ENCODE data around the gene R3HDM2.

R3HDM2 gene

DNA sequence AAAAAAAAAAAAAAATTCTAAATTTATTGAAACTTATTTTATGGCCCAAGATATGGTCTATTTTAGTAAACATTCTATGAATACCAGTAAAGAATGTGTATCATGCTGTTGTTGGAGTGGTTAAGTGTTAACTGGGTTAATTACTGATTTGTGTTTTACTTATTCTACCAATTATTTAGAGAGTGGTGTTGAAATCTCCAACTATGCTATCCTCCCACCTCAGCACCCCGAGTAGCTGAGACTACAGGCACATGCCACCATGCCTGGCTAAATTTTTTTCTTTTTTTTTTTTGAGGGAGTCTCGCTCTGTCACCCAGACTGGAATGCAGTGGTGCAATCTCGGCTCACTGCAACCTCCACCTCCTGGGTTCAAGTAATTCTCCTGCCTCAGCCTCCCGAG lies 72.2 kb downstream of the R3HDM2 start:
- no peak for DNase-seq (ENCODE audit: extremely low spot score)
- ChIA-PET CTCF (no interaction called here), POLR2A (no interaction called here)
- TF ChIP-seq, protein P1, sequence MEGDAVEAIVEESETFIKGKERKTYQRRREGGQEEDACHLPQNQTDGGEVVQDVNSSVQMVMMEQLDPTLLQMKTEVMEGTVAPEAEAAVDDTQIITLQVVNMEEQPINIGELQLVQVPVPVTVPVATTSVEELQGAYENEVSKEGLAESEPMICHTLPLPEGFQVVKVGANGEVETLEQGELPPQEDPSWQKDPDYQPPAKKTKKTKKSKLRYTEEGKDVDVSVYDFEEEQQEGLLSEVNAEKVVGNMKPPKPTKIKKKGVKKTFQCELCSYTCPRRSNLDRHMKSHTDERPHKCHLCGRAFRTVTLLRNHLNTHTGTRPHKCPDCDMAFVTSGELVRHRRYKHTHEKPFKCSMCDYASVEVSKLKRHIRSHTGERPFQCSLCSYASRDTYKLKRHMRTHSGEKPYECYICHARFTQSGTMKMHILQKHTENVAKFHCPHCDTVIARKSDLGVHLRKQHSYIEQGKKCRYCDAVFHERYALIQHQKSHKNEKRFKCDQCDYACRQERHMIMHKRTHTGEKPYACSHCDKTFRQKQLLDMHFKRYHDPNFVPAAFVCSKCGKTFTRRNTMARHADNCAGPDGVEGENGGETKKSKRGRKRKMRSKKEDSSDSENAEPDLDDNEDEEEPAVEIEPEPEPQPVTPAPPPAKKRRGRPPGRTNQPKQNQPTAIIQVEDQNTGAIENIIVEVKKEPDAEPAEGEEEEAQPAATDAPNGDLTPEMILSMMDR (IDR thresholded peaks at IDR 0.05; ENCODE audit: control extremely low read depth, extremely low read depth, low read depth, missing control alignments) = no peak

DNA sequence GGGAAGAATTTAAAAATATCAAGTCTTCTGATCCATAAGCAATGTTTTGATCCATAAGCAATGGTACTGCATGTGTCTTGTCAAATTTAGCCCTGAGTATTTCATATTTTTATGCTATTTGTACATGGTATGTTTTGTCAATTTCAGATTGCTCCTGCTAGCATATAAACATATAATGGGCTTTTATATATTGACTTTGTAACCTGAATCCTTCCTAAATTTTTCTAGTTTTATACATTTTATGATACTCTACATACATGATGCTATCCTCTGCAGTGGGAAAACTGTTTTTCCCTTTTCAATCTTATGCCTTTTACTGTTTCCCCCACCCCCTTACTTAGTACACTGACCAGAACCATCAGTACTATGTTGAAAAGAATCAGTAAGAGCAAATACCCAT lies 75.1 kb downstream of the R3HDM2 start:
- no peak for DNase-seq (ENCODE audit: extremely low spot score)
- TF ChIP-seq, protein P1 (IDR thresholded peaks at IDR 0.05; ENCODE audit: control extremely low read depth, extremely low read depth, low read depth, missing control alignments) = no peak
- ChIA-PET POLR2A (no interaction called here), CTCF (no interaction called here)

DNA sequence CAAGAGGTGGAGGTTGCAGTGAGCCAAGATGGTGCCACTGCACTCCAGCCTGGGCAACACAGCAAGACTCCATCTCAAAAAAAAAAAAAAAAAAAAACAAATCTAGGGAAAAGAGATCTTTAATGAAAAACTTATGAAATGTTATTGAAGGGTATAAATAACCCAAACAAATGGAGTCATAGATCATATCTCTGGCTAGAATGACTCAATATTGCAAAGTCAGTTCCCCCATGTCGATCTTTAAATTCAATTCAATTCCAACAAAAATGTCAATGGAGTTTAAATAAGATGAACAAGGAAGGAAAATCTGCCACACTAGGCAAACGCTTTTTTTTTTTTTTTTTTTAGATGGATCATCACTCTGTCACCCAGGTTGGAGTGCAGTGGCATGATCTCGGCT lies 78.7 kb downstream of the R3HDM2 start:
- no peak for DNase-seq (ENCODE audit: extremely low spot score)
- CTCF ChIA-PET = no interaction called here
- TF ChIP-seq, protein P1 (IDR thresholded peaks at IDR 0.05; ENCODE audit: control extremely low read depth, extremely low read depth, low read depth, missing control alignments) = no peak
- POLR2A ChIA-PET = no interaction called here

DNA sequence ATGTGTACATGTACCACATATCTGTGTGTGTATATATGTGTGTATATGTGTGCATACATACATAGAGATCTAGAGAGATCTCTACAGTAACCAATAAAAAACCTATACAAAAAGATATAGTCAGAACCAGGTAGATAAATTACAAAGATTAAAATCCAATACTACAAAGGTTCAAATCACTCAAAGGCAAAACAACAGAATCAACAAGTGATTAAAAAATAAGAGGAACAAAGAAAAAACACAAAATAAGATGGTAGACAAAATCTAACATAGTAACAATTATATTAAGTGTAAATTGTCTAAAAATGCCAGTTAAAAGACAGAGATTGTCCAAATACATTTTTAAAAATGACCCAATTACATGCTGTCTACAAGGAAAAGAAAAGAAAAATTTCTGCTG lies 83.6 kb downstream of the R3HDM2 start:
- no peak for DNase-seq (ENCODE audit: extremely low spot score)
- TF ChIP-seq, protein P1 (IDR thresholded peaks at IDR 0.05; ENCODE audit: control extremely low read depth, extremely low read depth, low read depth, missing control alignments) = no peak
- ChIA-PET POLR2A (no interaction called here), CTCF (interaction anchor here (0.9 kb wide), 1 partner anchor 105 kb away, joined by 3 read pairs; no protein-coding TSS in a partner anchor)

DNA sequence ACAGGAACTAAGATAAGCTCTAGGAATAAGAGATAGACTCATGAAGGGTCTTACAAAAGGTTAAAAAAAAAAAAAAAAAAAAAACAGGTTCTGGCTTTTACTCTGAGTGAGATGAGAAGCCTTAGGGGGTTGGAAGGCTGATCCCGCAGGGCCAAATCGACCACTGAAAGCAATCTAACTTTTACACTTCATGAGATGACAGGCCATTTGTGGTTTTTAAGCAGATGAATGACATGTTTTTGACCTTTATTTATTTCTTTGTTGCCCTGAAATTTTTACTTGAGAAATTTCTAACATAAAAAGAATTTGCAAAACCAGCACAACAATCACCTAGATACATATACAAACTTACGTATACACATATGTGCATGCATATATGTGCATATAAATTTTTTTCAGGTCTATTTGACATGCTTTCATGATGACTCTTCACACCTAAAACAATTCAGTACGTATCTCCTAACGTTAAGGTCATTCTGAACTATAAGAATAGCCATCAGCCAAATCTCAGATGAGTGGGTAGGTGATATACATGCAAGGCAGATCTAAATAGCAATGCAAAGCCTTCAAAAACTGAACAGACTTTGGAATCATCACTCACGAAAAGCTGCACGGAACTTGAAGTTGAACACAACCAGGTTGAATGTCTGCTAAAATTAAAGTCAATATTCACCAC lies 87.0 kb downstream of the R3HDM2 start:
- ChIA-PET POLR2A (interaction anchor here (1.2 kb wide), 1 partner anchor 42 kb away, joined by 5 read pairs; no protein-coding TSS in a partner anchor), CTCF (interaction anchor here (1.2 to 3.3 kb wide), 4 partner anchors 22 to 115 kb away, joined by 3 to 16 read pairs (median 9); partner anchors contain the start of gene GLI1)
- peak; percentile 27 for DNase-seq (ENCODE audit: extremely low spot score)
- TF ChIP-seq, protein P1 (IDR thresholded peaks at IDR 0.05; ENCODE audit: control extremely low read depth, extremely low read depth, low read depth, missing control alignments) = no peak

DNA sequence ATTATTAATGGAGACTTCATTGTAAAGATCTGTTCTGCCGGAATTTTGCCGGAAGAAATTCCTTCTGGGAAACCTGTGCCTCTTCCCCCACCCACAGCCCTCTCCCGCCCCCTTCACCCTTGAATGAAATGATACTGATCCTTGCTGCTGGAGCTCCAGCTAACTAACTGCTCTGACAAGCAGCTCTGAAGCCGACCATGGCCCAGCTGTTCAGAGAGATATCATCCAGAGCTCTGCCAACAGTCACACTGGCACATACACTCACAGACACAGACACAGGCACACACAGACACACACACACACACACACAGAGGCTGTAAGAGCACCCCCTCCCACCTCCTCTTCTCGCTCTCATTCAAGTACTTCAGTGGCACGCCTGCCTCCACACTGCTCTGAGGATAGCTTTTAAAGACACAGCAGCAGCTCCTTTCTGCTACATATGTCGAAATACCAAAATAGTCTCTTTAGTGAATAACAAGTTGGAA lies 88.6 kb downstream of the R3HDM2 start:
- POLR2A ChIA-PET = interaction anchor here (0.6 to 1.2 kb wide), 2 partner anchors 29 to 44 kb away, joined by 3 to 5 read pairs; no protein-coding TSS in a partner anchor
- CTCF ChIA-PET = interaction anchor here (0.7 to 3.3 kb wide), 15 partner anchors 8 to 272 kb away, joined by 3 to 16 read pairs (median 3); partner anchors contain the start of genes GLI1 and SHMT2
- TF ChIP-seq, protein P1 (IDR thresholded peaks at IDR 0.05; ENCODE audit: control extremely low read depth, extremely low read depth, low read depth, missing control alignments) = no peak
- DNase-seq (ENCODE audit: extremely low spot score) = no peak

All from GM10248 (cell line).